ENCODE results near the gene PODNL1. TPM values are rescaled to one million over a fixed set of nuclear protein-coding genes. Genes with fewer than 3 reads are reported as not detected.

PODNL1 gene
- total and polyA plus RNA-seq, 10 of the 15 experiments (the other 5 are each of a cell fraction or from before 2014, with no cell fraction given): 0.04 to 0.44 TPM; not detected in 8

DNA sequence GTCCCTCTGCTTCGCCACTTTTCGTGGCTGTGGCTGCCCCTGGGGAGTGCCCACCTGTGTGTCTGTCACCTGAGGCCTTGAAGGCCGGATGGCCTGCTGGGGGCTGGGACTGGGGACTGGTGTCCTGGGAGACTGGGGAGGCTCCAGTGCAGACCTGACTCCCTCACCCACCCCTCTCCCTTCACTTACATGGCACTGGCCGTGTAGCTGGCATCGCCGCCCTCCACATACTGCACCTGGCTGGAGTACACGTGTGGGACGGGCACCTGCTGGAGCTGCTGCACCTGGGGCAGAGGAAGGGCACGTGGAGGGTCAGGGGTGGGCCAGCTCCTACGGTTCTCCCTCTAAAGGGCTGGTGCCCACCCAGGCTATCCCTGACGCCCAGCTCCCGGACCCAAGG, 39.6 kb upstream of the PODNL1 start (continued):
- no peak for TF ChIP-seq SPI1 (IDR thresholded peaks at IDR 0.05; ENCODE audit: borderline replicate concordance, insufficient read depth, low read depth, low read length)

DNA sequence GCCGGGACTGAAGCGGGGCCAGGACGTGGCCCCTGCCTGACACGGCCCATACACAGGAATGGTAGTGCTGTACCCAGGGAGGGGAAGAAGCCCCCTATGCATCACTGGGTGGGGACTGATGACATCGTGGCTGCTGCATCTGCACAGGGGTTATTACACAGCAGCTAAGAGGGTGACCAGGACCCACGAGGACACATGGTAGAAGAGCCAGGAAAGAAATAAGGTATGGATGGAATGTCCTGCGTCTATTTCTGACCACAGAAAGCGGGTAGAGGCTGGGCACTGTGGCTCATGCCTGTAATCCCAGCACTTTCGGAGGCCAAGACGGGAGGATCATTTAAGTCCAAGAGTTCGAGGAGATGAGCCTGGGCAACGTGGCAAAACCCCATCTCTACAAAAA, 38.2 kb upstream of the PODNL1 start:
- in situ Hi-C loops (cut with MboI) (no loop called here), intact Hi-C loops (cut with micrococcal nuclease; ENCODE audit: unreplicated experiment) (no loop called here)
- Histone ChIP-seq H3K9me3 (replicated peaks; ENCODE audit: control insufficient read depth, insufficient read depth, low read length) (no peaks in the 10 kb centered on the region), H3K27ac (ENCODE audit: control insufficient read depth, insufficient read depth) (no peak overlapping the region), H3K27me3 (replicated peaks in 1 of 2; ENCODE audit: control insufficient read depth in 2 of 2, insufficient read depth in 2 of 2, low read length in 1 of 2) (no peaks in the 10 kb centered on the region), H3K4me1 (ENCODE audit: control insufficient read depth, insufficient read depth, low read length) (no peaks in the 10 kb centered on the region), H3K79me2 (ENCODE audit: control insufficient read depth, insufficient read depth, low read length) (no peaks in the 10 kb centered on the region), H2AFZ (ENCODE audit: control insufficient read depth, low read depth, low read length) (no peak overlapping the region), H3K36me3 (ENCODE audit: control insufficient read depth in 2 of 2, insufficient read depth in 2 of 2, low read length in 1 of 2) (no peaks in the 10 kb centered on the region), H3K9ac (ENCODE audit: control insufficient read depth, insufficient read depth, low read length) (no peak overlapping the region), H3K4me3 (no peak overlapping the region), H3K4me2 (ENCODE audit: control insufficient read depth, insufficient read depth) (no peak overlapping the region), H4K20me1 (ENCODE audit: control insufficient read depth, insufficient read depth) (no peaks in the 10 kb centered on the region)
- POLR2A ChIA-PET: no interaction called here
- SMC1A ChIA-PET (ENCODE audit: uncharacterized antibody, unreplicated experiment): interaction anchor here (1.9 kb wide), 1 partner anchor 65 kb away, joined by 4 read pairs; no protein-coding TSS in a partner anchor
- no TSS peak for BruUV-seq (replicated peaks)
- RAD21 ChIA-PET (ENCODE audit: unreplicated experiment): interaction anchor here (1.2 kb wide), 1 partner anchor 10 kb away, joined by 3 read pairs; no protein-coding TSS in a partner anchor
- FAIRE-seq (no peak), DNase-seq (ENCODE audit: low read depth, low spot score) (no peak), ATAC-seq (no peak)
- TF ChIP-seq GATAD2B (conservative IDR thresholded peaks at IDR 0.05; ENCODE audit: low read depth) (no peak), HCFC1 (IDR thresholded peaks at IDR 0.05; ENCODE audit: low read length) (no peak), NR2C1 (IDR thresholded peaks at IDR 0.05) (no peak), TCF7 (IDR thresholded peaks at IDR 0.05; ENCODE audit: borderline replicate concordance) (no peak), SPI1 (IDR thresholded peaks at IDR 0.05; ENCODE audit: borderline replicate concordance, insufficient read depth, low read depth, low read length) (no peak), CBX5 (IDR thresholded peaks at IDR 0.05; ENCODE audit: low read depth) (no peak), CBFB (IDR thresholded peaks at IDR 0.05; ENCODE audit: low read depth) (no peak), JUND (IDR thresholded peaks at IDR 0.05; ENCODE audit: low read depth, low read length) (no peak), POLR2AphosphoS5 (IDR thresholded peaks at IDR 0.05; ENCODE audit: low read length) (no peak), TARDBP (IDR thresholded peaks at IDR 0.05; ENCODE audit: borderline replicate concordance) (no peak), SMC3 (IDR thresholded peaks at IDR 0.05; ENCODE audit: borderline replicate concordance, low read length) (no peak), DPF2 (IDR thresholded peaks at IDR 0.05) (no peak)
- TF ChIP-seq, protein P1, sequence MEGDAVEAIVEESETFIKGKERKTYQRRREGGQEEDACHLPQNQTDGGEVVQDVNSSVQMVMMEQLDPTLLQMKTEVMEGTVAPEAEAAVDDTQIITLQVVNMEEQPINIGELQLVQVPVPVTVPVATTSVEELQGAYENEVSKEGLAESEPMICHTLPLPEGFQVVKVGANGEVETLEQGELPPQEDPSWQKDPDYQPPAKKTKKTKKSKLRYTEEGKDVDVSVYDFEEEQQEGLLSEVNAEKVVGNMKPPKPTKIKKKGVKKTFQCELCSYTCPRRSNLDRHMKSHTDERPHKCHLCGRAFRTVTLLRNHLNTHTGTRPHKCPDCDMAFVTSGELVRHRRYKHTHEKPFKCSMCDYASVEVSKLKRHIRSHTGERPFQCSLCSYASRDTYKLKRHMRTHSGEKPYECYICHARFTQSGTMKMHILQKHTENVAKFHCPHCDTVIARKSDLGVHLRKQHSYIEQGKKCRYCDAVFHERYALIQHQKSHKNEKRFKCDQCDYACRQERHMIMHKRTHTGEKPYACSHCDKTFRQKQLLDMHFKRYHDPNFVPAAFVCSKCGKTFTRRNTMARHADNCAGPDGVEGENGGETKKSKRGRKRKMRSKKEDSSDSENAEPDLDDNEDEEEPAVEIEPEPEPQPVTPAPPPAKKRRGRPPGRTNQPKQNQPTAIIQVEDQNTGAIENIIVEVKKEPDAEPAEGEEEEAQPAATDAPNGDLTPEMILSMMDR (IDR thresholded peaks at IDR 0.05 in 2 of 3, conservative IDR thresholded peaks at IDR 0.05 in 1 of 3; ENCODE audit: control insufficient read depth in 2 of 3, extremely low read depth in 1 of 3, insufficient read depth in 1 of 3, low read depth in 3 of 3, low read length in 3 of 3): no peak
- TF ChIP-seq, protein P2, sequence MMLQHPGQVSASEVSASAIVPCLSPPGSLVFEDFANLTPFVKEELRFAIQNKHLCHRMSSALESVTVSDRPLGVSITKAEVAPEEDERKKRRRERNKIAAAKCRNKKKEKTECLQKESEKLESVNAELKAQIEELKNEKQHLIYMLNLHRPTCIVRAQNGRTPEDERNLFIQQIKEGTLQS (IDR thresholded peaks at IDR 0.05; ENCODE audit: borderline replicate concordance, extremely low read depth, low read depth, low read length): no peak
- TF ChIP-seq, protein P3, sequence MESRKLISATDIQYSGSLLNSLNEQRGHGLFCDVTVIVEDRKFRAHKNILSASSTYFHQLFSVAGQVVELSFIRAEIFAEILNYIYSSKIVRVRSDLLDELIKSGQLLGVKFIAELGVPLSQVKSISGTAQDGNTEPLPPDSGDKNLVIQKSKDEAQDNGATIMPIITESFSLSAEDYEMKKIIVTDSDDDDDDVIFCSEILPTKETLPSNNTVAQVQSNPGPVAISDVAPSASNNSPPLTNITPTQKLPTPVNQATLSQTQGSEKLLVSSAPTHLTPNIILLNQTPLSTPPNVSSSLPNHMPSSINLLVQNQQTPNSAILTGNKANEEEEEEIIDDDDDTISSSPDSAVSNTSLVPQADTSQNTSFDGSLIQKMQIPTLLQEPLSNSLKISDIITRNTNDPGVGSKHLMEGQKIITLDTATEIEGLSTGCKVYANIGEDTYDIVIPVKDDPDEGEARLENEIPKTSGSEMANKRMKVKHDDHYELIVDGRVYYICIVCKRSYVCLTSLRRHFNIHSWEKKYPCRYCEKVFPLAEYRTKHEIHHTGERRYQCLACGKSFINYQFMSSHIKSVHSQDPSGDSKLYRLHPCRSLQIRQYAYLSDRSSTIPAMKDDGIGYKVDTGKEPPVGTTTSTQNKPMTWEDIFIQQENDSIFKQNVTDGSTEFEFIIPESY (IDR thresholded peaks at IDR 0.05): no peak
- CTCF ChIA-PET: interaction anchor here (0.7 kb wide), 1 partner anchor 347 kb away, joined by 4 read pairs; no protein-coding TSS in a partner anchor
- WGBS (ENCODE audit: insufficient coverage, insufficient replicate concordance, low lambda C conversion rate, missing lambda C conversion rate): 76% methylated on average over 12 of the region's 12 CpGs
